HG03558 (cell line): ENCODE results near the gene SEC24C.
A peak's percentile ranks its signal among the peaks of the same experiment; 100 is the strongest.
"Not testable (repeated sequence)": the region's sequence is repeated elsewhere in the genome, so short reads cannot be mapped to it uniquely, and the experiment has no call there.

ENCODE experiments used
- ATAC-seq: cut with Tn5 transposase; IDR thresholded peaks from one replicate; pipeline ENCODE4 v1.9.1; 2021; ENCODE audit warnings: moderate number of reproducible peaks; ENCODE audit not compliant: unreplicated experiment; ENCODE audit errors: extremely low read depth

Gene SEC24C, protein sequence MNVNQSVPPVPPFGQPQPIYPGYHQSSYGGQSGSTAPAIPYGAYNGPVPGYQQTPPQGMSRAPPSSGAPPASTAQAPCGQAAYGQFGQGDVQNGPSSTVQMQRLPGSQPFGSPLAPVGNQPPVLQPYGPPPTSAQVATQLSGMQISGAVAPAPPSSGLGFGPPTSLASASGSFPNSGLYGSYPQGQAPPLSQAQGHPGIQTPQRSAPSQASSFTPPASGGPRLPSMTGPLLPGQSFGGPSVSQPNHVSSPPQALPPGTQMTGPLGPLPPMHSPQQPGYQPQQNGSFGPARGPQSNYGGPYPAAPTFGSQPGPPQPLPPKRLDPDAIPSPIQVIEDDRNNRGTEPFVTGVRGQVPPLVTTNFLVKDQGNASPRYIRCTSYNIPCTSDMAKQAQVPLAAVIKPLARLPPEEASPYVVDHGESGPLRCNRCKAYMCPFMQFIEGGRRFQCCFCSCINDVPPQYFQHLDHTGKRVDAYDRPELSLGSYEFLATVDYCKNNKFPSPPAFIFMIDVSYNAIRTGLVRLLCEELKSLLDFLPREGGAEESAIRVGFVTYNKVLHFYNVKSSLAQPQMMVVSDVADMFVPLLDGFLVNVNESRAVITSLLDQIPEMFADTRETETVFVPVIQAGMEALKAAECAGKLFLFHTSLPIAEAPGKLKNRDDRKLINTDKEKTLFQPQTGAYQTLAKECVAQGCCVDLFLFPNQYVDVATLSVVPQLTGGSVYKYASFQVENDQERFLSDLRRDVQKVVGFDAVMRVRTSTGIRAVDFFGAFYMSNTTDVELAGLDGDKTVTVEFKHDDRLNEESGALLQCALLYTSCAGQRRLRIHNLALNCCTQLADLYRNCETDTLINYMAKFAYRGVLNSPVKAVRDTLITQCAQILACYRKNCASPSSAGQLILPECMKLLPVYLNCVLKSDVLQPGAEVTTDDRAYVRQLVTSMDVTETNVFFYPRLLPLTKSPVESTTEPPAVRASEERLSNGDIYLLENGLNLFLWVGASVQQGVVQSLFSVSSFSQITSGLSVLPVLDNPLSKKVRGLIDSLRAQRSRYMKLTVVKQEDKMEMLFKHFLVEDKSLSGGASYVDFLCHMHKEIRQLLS

DNA sequence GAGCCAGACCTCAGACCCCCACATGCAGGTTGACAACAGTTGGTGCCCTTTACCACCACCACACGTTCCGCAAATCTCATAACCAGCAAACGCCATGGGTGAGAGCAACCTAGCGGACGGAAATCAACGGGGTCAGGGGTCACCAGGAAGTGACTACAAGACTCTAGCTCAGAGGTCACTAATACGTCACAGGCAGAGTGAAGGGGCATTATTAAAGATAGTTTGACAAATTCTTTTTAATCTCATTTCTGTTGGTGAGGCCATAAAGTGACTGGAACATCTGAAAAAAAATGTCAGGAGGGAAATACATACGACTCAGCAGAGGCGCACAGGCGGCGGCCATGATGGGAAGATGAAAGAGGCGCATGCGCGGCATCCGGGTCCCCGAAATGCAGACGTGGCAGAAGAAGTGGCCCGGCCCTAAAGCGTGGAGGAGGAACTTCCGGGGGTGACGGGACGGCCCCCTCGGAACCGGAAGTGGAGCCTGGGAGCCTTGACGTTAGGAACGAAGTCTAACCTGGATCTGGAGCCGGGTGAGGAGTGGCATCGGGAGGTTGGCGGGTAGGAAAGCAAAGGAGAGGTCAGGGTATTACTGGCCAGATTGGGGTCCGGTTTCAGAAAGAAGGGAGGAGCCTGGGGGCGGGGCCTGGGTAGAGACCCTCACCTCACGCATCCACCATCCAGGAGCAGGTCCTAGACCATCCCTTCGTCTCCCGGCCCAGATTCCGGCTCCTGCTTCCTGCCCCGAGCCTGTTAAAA lies at the start of gene SEC24C:
TSS of gene SEC24C (plus strand) at position 468 of the 759 bp plus-strand sequence. CDS start 2,461 bp downstream, outside the sequence.
- peak; percentile 50 for ATAC-seq

- ATAC-seq = not testable (repeated sequence)
Observed at GRCh38 chr10:73695302-73695701, 48.9 kb upstream of the SEC24C start.

DNA sequence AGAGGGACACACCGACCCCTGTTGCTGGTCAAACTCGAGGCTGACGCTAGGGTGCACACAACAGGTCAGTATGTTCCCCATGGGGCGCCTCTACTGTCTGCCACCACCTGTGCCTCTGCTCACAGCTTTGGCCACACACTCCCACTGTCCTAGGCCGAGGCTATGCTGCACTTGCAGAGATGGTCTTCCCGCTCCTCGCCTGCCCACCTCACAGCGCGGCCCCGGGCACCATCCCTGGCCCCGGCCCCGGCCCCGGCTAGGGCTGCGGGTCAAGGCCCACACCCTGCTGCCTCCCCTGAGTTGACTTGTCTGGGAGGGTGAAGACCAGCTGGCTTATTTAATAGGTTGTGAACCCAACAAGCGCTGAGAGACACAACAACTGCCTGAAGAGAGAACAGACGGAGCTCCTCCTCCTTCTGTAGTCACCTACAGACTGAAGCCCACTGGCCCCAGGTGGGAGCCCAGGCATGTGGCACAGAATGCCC lies 46.5 kb upstream of the SEC24C start, which contains the start of gene AGAP5:
TSS of gene AGAP5 (minus strand) at position 435 of the 485 bp plus-strand sequence. CDS start at position 81, 354 bp downstream.
- ATAC-seq = not testable (repeated sequence)

GRCh38 chr10:73698819-73699218 lies 45.4 kb upstream of the SEC24C start:
- ATAC-seq = not testable (repeated sequence)

- ATAC-seq = not testable (repeated sequence)
Observed at GRCh38 chr10:73703924-73704323, 40.2 kb upstream of the SEC24C start.

- ATAC-seq = not testable (repeated sequence)
Observed at GRCh38 chr10:73705506-73706072, 38.6 kb upstream of the SEC24C start.

DNA sequence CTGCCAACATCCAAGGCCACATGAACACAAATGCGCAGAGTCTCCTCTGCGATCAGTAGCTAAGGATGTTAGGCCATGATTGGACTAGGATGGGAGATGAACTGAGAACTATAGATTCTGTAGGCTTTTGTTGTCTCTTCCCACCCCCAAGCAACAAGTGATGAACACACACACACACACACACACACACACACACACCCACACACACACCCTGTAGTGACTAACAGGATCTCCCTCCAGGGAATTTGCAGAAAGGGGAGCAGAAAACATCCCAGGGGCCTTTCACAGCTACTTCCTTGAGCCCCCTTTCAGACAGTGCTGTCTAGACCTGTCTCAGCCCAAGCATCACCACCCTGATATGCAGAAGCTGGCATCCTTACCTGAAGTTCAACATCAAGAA lies 37.7 kb upstream of the SEC24C start:
- not testable (repeated sequence) for ATAC-seq

DNA sequence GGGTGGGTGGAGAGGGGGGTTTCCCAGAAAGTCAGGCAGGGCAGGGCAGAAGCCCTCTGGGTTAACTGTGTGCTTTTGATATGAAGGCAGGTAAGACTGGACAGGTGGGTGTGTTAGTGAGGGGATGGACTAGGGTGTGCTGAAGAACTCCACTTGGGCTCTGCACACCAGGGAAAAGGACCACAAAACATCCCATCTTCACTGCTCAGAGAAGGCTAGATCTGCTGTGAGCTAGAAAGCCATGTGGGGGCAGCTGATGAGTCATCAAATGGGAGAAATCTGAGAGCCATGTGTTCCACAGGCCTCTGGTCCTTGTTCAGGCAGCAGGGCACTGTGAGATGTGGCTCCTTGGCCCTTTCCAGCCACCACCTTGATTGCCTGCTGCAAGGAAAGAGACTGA lies 36.5 kb upstream of the SEC24C start:
- not testable (repeated sequence) for ATAC-seq

GRCh38 chr10:73708122-73708521 lies 36.0 kb upstream of the SEC24C start:
- ATAC-seq = not testable (repeated sequence)

DNA sequence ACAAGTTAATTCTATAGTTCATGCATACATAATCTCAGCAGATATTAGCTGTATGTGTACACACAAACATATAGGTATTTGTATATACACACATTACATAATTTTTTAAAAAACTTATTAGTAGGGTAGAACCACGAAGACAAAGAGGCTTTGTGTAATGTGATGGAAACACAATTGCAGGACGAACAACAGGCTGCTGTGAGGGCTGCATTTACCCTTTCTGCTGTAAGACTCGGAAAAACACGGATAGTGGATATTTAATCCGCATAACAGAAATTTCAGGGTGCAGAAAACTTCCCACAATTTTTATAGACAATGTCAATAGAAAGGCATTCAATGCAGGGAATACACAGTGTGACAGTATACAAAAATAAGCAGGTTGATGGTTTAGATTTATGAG lies 32.5 kb upstream of the SEC24C start:
- not testable (repeated sequence) for ATAC-seq

DNA sequence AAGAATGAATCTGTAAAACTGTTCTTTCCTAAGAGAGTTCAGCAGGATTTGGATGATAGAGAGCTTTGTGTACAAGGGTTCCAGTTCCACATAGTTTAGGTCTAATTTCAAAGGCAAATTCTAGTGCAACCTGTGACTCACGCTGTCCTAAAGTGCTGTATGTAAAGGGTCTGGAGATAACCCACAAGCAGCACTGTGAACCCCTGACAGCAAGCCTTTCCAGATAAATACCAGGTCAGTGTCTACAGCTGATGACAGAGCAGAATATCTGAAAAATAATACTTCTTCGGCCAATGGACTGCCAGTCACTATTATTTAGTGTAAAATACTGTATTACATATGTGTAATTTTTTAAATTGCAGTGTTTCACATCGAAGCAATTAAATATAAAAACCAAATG lies 30.3 kb upstream of the SEC24C start:
- not testable (repeated sequence) for ATAC-seq

DNA sequence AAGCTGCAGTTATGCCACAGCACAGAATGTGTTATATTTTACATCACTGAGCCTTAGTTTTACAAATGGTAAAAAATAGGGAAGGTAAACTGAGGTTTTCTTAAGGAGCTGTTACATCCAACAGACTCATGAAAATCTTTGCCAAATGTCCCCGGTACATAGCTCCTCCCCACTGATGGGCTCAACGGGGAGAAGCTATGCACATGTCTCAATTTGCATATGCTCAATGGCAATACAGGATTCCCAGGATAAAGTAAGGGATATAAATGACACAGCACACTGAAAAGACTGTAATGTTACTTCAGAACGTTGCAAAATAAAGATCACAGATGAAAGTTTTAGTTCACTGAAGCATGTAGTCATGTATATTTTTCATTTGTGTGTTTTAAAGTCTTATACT lies 29.7 kb upstream of the SEC24C start:
- ATAC-seq = not testable (repeated sequence)

GRCh38 chr10:73715179-73716156 lies 28.7 kb upstream of the SEC24C start:
- ATAC-seq = not testable (repeated sequence)

DNA sequence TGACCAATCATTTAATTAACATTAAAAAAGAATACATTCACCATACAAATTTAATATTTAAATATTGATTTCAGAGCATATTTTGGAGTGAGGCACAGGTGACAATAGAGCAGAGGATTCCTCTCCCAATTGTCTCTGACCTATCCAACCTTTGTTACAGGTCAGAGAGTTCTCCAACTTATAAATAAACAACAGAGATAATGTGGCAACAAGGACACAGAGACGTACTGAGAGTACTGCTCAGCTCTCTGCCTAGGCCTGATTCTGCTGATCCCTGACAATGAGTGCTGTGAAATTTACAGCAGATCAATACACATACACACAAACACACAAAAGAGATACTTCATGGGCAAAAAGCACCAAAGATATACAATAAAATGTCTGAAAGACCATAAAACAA lies 27.9 kb upstream of the SEC24C start:
- no peak for ATAC-seq

DNA sequence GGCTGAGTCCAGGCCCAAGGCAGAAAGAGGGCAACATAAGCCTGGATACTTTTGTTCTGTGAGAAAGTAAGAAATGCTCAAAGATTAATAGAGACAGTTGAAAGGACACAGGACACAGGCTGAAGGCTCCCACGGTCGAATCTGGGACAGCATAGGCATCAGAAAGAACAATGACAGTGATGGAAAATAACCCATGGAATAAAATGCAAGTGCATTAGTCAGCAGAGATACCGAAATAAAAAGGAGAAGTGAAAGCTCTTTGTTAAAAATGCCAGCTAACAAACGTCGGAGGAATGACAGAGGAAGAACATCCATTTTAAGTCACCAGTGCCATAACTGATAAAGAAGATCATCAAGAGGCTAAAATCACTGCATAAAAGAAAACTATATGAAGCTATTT lies 26.6 kb upstream of the SEC24C start:
- no peak for ATAC-seq

- ATAC-seq = not testable (repeated sequence)
Observed at GRCh38 chr10:73720561-73720960, 23.6 kb upstream of the SEC24C start.

DNA sequence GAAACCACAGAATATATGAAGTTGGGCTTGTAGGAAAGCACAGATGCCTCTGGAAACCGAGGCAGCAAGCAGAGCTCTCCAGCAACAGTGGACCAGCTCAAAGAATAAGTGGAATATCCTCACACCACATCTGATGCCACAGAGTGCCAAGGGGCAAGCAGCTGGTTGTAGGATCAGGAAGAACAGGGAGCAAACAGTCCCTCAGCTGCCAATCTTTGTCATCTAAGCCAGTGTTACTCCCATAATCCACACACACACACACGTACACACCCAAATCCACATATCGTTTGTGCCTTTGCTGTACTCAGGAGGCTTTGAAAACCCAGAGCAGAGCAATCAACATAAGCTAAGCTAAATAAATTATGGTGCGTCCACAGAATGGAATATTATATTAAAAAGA lies 20.7 kb upstream of the SEC24C start:
- no peak for ATAC-seq

- not testable (repeated sequence) for ATAC-seq
Observed at GRCh38 chr10:73729781-73730152, 14.4 kb upstream of the SEC24C start.
